ENCODE data around the gene CCDC81.
"Not testable (repeated sequence)": the region's sequence is repeated elsewhere in the genome, so short reads cannot be mapped to it uniquely, and the experiment has no call there.

Gene CCDC81

GRCh38 chr11:86418106-86418505 lies 43.4 kb downstream of the CCDC81 start:
- WGBS: 100% methylated on average over 2 of the region's 3 CpGs
- no peak overlapping the region for H3K9ac ChIP-seq (ENCODE audit: low read depth, low read length)
- H3K4me1 ChIP-seq (ENCODE audit: insufficient read depth, low read length): no peaks in the 10 kb centered on the region
- H3K36me3 ChIP-seq (ENCODE audit: insufficient read depth, low read length): no peaks in the 10 kb centered on the region
- H3K4me3 ChIP-seq (ENCODE audit: low read length): no peak overlapping the region
- H3K27ac ChIP-seq (ENCODE audit: low read depth, low read length): no peak overlapping the region
- H3K27me3 ChIP-seq (ENCODE audit: insufficient read depth, low read length): no peaks in the 10 kb centered on the region
- H3K9me3 ChIP-seq (ENCODE audit: insufficient read depth, low read depth, low read length): no peaks in the 10 kb centered on the region

- Histone ChIP-seq H3K4me1 (ENCODE audit: insufficient read depth, low read length) (no peaks in the 10 kb centered on the region), H3K9me3 (ENCODE audit: insufficient read depth, low read depth, low read length) (no peaks in the 10 kb centered on the region), H3K27ac (ENCODE audit: low read depth, low read length) (no peak overlapping the region), H3K27me3 (ENCODE audit: insufficient read depth, low read length) (no peaks in the 10 kb centered on the region), H3K36me3 (ENCODE audit: insufficient read depth, low read length) (no peaks in the 10 kb centered on the region), H3K4me3 (ENCODE audit: low read length) (no peak overlapping the region), H3K9ac (ENCODE audit: low read depth, low read length) (no peak overlapping the region)
- 89% methylated on average over 2 of the region's 3 CpGs for WGBS
These were observed 43.8 kb downstream of the CCDC81 start for GRCh38 chr11:86418513-86418912.

GRCh38 chr11:86418917-86419316 lies 44.2 kb downstream of the CCDC81 start:
- Histone ChIP-seq H3K27me3 (ENCODE audit: insufficient read depth, low read length) (no peaks in the 10 kb centered on the region), H3K4me3 (ENCODE audit: low read length) (no peak overlapping the region), H3K4me1 (ENCODE audit: insufficient read depth, low read length) (no peaks in the 10 kb centered on the region), H3K9ac (ENCODE audit: low read depth, low read length) (no peak overlapping the region), H3K36me3 (ENCODE audit: insufficient read depth, low read length) (no peaks in the 10 kb centered on the region), H3K27ac (ENCODE audit: low read depth, low read length) (no peak overlapping the region), H3K9me3 (ENCODE audit: insufficient read depth, low read depth, low read length) (no peaks in the 10 kb centered on the region)
- 59% methylated on average over 2 of the region's 2 CpGs for WGBS

GRCh38 chr11:86421946-86422345 lies 47.3 kb downstream of the CCDC81 start:
- H3K4me1 ChIP-seq (ENCODE audit: insufficient read depth, low read length): no peaks in the 10 kb centered on the region
- no peaks in the 10 kb centered on the region for H3K9me3 ChIP-seq (ENCODE audit: insufficient read depth, low read depth, low read length)
- H3K9ac ChIP-seq (ENCODE audit: low read depth, low read length): no peak overlapping the region
- H3K27me3 ChIP-seq (ENCODE audit: insufficient read depth, low read length): no peaks in the 10 kb centered on the region
- H3K27ac ChIP-seq (ENCODE audit: low read depth, low read length): no peak overlapping the region
- no peaks in the 10 kb centered on the region for H3K36me3 ChIP-seq (ENCODE audit: insufficient read depth, low read length)
- 88% methylated on average over 4 of the region's 4 CpGs for WGBS
- H3K4me3 ChIP-seq (ENCODE audit: low read length): no peak overlapping the region

GRCh38 chr11:86422371-86422770 lies 47.7 kb downstream of the CCDC81 start:
- peak overlapping the region; percentile 45; the same call in 1 of the 2 replicates for H3K27ac ChIP-seq (ENCODE audit: low read depth, low read length)
- WGBS: 86% methylated on average over 12 of the region's 12 CpGs

GRCh38 chr11:86423488-86423887 lies 48.8 kb downstream of the CCDC81 start:
- H3K27ac ChIP-seq (ENCODE audit: low read depth, low read length); H3K4me3 ChIP-seq (ENCODE audit: low read length); H3K9ac ChIP-seq (ENCODE audit: low read depth, low read length); H3K36me3 ChIP-seq (ENCODE audit: insufficient read depth, low read length); H3K9me3 ChIP-seq (ENCODE audit: insufficient read depth, low read depth, low read length); H3K27me3 ChIP-seq (ENCODE audit: insufficient read depth, low read length); H3K4me1 ChIP-seq (ENCODE audit: insufficient read depth, low read length): not testable (repeated sequence)
- 83% methylated on average over 4 of the region's 4 CpGs for WGBS

More at GRCh38 chr11:86422371-86422770, 47.7 kb downstream of the CCDC81 start:
- Histone ChIP-seq H3K4me1 (ENCODE audit: insufficient read depth, low read length) (no peaks in the 10 kb centered on the region), H3K9ac (ENCODE audit: low read depth, low read length) (no peak overlapping the region), H3K36me3 (ENCODE audit: insufficient read depth, low read length) (no peaks in the 10 kb centered on the region), H3K9me3 (ENCODE audit: insufficient read depth, low read depth, low read length) (no peaks in the 10 kb centered on the region), H3K27me3 (ENCODE audit: insufficient read depth, low read length) (no peaks in the 10 kb centered on the region), H3K4me3 (ENCODE audit: low read length) (no peak overlapping the region)

- no peak overlapping the region for H3K4me3 ChIP-seq (ENCODE audit: low read length)
- H3K9me3 ChIP-seq (ENCODE audit: insufficient read depth, low read depth, low read length): no peaks in the 10 kb centered on the region
- H3K27me3 ChIP-seq (ENCODE audit: insufficient read depth, low read length): no peaks in the 10 kb centered on the region
- no peaks in the 10 kb centered on the region for H3K4me1 ChIP-seq (ENCODE audit: insufficient read depth, low read length)
- H3K9ac ChIP-seq (ENCODE audit: low read depth, low read length): no peak overlapping the region
- no peaks in the 10 kb centered on the region for H3K36me3 ChIP-seq (ENCODE audit: insufficient read depth, low read length)
- no peak overlapping the region for H3K27ac ChIP-seq (ENCODE audit: low read depth, low read length)
These were observed 52.8 kb downstream of the CCDC81 start for GRCh38 chr11:86427441-86427840.

GRCh38 chr11:86431258-86431657 lies 56.6 kb downstream of the CCDC81 start:
- Histone ChIP-seq H3K9ac (ENCODE audit: low read depth, low read length) (no peak overlapping the region), H3K27me3 (ENCODE audit: insufficient read depth, low read length) (no peaks in the 10 kb centered on the region), H3K36me3 (ENCODE audit: insufficient read depth, low read length) (no peaks in the 10 kb centered on the region), H3K4me3 (ENCODE audit: low read length) (no peak overlapping the region), H3K27ac (ENCODE audit: low read depth, low read length) (no peak overlapping the region), H3K4me1 (ENCODE audit: insufficient read depth, low read length) (no peaks in the 10 kb centered on the region), H3K9me3 (ENCODE audit: insufficient read depth, low read depth, low read length) (no peaks in the 10 kb centered on the region)
- WGBS: 94% methylated on average over 37 of the region's 37 CpGs

- H3K27me3 ChIP-seq (ENCODE audit: insufficient read depth, low read length); H3K36me3 ChIP-seq (ENCODE audit: insufficient read depth, low read length); H3K9ac ChIP-seq (ENCODE audit: low read depth, low read length); H3K27ac ChIP-seq (ENCODE audit: low read depth, low read length); H3K9me3 ChIP-seq (ENCODE audit: insufficient read depth, low read depth, low read length); H3K4me3 ChIP-seq (ENCODE audit: low read length); H3K4me1 ChIP-seq (ENCODE audit: insufficient read depth, low read length): not testable (repeated sequence)
- WGBS: 96% methylated on average over 38 of the region's 38 CpGs
These were observed 58.8 kb downstream of the CCDC81 start for GRCh38 chr11:86433361-86434095.

GRCh38 chr11:86435711-86436110 lies 61.0 kb downstream of the CCDC81 start:
- Histone ChIP-seq H3K4me3 (ENCODE audit: low read length) (no peak overlapping the region), H3K9ac (ENCODE audit: low read depth, low read length) (no peak overlapping the region), H3K9me3 (ENCODE audit: insufficient read depth, low read depth, low read length) (no peaks in the 10 kb centered on the region), H3K27me3 (ENCODE audit: insufficient read depth, low read length) (no peaks in the 10 kb centered on the region), H3K36me3 (ENCODE audit: insufficient read depth, low read length) (no peaks in the 10 kb centered on the region), H3K4me1 (ENCODE audit: insufficient read depth, low read length) (no peaks in the 10 kb centered on the region), H3K27ac (ENCODE audit: low read depth, low read length) (no peak overlapping the region)
- WGBS: 91% methylated on average over 2 of the region's 2 CpGs

GRCh38 chr11:86438685-86439084 lies 64.0 kb downstream of the CCDC81 start:
- H3K27ac ChIP-seq (ENCODE audit: low read depth, low read length): no peak overlapping the region
- no peaks in the 10 kb centered on the region for H3K4me1 ChIP-seq (ENCODE audit: insufficient read depth, low read length)
- H3K36me3 ChIP-seq (ENCODE audit: insufficient read depth, low read length): no peaks in the 10 kb centered on the region
- H3K9me3 ChIP-seq (ENCODE audit: insufficient read depth, low read depth, low read length): no peaks in the 10 kb centered on the region
- H3K4me3 ChIP-seq (ENCODE audit: low read length): no peak overlapping the region
- WGBS: 100% methylated on average over 1 of the region's 1 CpG
- no peaks in the 10 kb centered on the region for H3K27me3 ChIP-seq (ENCODE audit: insufficient read depth, low read length)
- no peak overlapping the region for H3K9ac ChIP-seq (ENCODE audit: low read depth, low read length)

- H3K27ac ChIP-seq (ENCODE audit: low read depth, low read length): no peak overlapping the region
- no peaks in the 10 kb centered on the region for H3K36me3 ChIP-seq (ENCODE audit: insufficient read depth, low read length)
- 93% methylated on average over 3 of the region's 3 CpGs for WGBS
- H3K27me3 ChIP-seq (ENCODE audit: insufficient read depth, low read length): no peaks in the 10 kb centered on the region
- no peaks in the 10 kb centered on the region for H3K9me3 ChIP-seq (ENCODE audit: insufficient read depth, low read depth, low read length)
- no peaks in the 10 kb centered on the region for H3K4me1 ChIP-seq (ENCODE audit: insufficient read depth, low read length)
- H3K9ac ChIP-seq (ENCODE audit: low read depth, low read length): no peak overlapping the region
- H3K4me3 ChIP-seq (ENCODE audit: low read length): no peak overlapping the region
These were observed 65.6 kb downstream of the CCDC81 start for GRCh38 chr11:86440305-86440716.

Data from HUES64 (cell line).